OCI-LY1 (cell line): ENCODE results near the gene YRDC.

Experiments
- H2AFZ ChIP-seq: fragments of 200-600 bp; sonication (generic), shearing (Covaris generic); 2 replicates; pipeline ENCODE4 v1.6.0; 2014; ENCODE audit warnings: antibody characterized with exemption, mild to moderate bottlenecking, low read length
- H3F3A ChIP-seq: fragments of 200-600 bp; sonication (generic), shearing (Covaris generic); 2 replicates; pipeline ENCODE4 v1.6.0; 2014; ENCODE audit warnings: mild to moderate bottlenecking, antibody characterized with exemption, low read length, moderate library complexity; ENCODE audit not compliant: insufficient read depth
- H3K27ac ChIP-seq: fragments of 200-600 bp; sonication (generic); 2 replicates; pipeline ENCODE4 v1.5.1; 2014; ENCODE audit warnings: low read length, mixed run types, mild to moderate bottlenecking, low read depth; ENCODE audit not compliant: poor library complexity, severe bottlenecking
- H3K27me3 ChIP-seq: fragments of 200-600 bp; sonication (generic); 2 replicates; pipeline ENCODE4 v1.6.0; 2014; ENCODE audit warnings: antibody characterized with exemption, mild to moderate bottlenecking, low read length, moderate library complexity; ENCODE audit not compliant: insufficient read depth
- H3K36me3 ChIP-seq: fragments of 200-600 bp; sonication (generic); 2 replicates; pipeline ENCODE4 v1.6.1; 2014; ENCODE audit warnings: mild to moderate bottlenecking, antibody characterized with exemption, low read length, moderate library complexity, mixed read lengths; ENCODE audit not compliant: insufficient read depth
- H3K4me1 ChIP-seq: fragments of 200-600 bp; sonication (generic); 2 replicates; pipeline ENCODE4 v1.5.1; 2014; ENCODE audit warnings: mild to moderate bottlenecking, low read length, moderate library complexity; ENCODE audit not compliant: insufficient read depth, severe bottlenecking
- H3K4me2 ChIP-seq: fragments of 200-600 bp; sonication (generic), shearing (Covaris generic); 2 replicates; pipeline ENCODE4 v1.6.1; 2014; ENCODE audit warnings: low read length
- H3K4me3 ChIP-seq: fragments of 200-600 bp; sonication (generic); 2 replicates; pipeline ENCODE4 v1.5.1; 2014; ENCODE audit warnings: low read length, low read depth, mild to moderate bottlenecking, mixed read lengths; ENCODE audit not compliant: poor library complexity, severe bottlenecking
- H3K79me2 ChIP-seq: fragments of 200-600 bp; shearing (Covaris generic); 2 replicates; pipeline ENCODE4 v1.6.1; 2016; ENCODE audit warnings: mixed run types, low read length, mixed read lengths; ENCODE audit not compliant: insufficient read depth
- H3K9ac ChIP-seq: fragments of 200-600 bp; sonication (generic), shearing (Covaris generic); 2 replicates; pipeline ENCODE4 v1.6.1; 2014; ENCODE audit warnings: mild to moderate bottlenecking, low read length, mixed read lengths
- H3K9me2 ChIP-seq: fragments of 200-600 bp; sonication (generic), shearing (Covaris generic); 2 replicates; pipeline ENCODE4 v1.6.1; 2014; ENCODE audit warnings: low read depth, mild to moderate bottlenecking, low read length, mixed read lengths
- H3K9me3 ChIP-seq: fragments of 200-600 bp; shearing (Covaris generic); 2 replicates; pipeline ENCODE4 v1.6.1; 2014; ENCODE audit warnings: low read length, mixed read lengths
- H4K20me1 ChIP-seq: fragments of 200-600 bp; sonication (generic), shearing (Covaris generic); 2 replicates; pipeline ENCODE4 v1.6.0; 2016; ENCODE audit warnings: mild to moderate bottlenecking, low read length; ENCODE audit not compliant: insufficient read depth
- CTCF ChIP-seq: fragments of 200-600 bp; sonication (generic), shearing (Covaris generic); IDR thresholded peaks from 2 replicates; pipeline ENCODE4 v1.5.1; 2017; ENCODE audit warnings: mild to moderate bottlenecking, antibody characterized with exemption, low read length, moderate library complexity, mixed read lengths
- EZH2 ChIP-seq: fragments of 200-600 bp; sonication (generic), shearing (Covaris generic); IDR thresholded peaks from 2 replicates; pipeline ENCODE4 v1.8.0; 2017; ENCODE audit warnings: borderline replicate concordance, mixed run types, mild to moderate bottlenecking, antibody characterized with exemption, low read length, moderate library complexity, mixed read lengths

Gene YRDC

DNA sequence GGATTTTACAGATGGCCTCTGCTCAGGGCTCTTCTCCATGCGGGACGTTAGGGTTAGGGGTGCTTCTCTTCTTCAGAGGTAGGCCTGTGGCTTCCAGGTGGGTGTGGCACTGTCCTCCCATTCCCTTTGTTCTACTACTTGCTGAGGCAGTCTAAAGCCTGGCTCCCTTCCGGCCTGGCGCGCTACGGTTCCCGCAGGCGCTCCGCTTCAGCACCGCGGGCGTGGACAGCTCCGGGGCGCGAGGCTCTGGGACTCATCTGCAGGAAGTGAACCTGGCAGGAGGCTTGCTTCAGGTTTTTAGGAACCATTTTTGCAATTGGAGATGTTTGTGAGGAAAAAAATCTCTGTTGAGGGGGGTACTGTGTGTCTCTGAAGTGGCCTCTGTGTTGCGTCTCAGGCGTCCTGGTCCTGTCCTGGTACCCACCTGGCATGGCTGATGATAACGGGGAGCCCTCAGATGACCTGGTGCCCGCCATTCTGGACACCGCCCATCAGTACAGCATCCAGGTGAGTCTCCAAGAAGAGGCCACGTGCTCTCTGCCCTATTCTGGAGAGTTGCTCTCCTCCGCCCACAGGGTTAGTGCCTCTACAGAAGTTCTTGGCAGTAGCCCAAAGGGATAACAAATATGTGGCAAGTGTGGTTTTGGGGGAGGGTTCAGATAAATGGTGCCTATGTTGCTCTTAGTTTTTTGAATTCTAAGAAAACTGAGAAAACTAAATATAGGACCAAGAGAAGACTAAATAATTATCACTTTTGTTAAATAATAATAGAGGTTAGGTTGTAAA lies 12.5 kb downstream of the YRDC start:
- H3K9me2 ChIP-seq, result no peaks in the 10 kb centered on the region
- TF ChIP-seq CTCF, result no peak
- TF ChIP-seq EZH2, result no peak
- peaks cover 8% of the 10 kb centered on the region for H3K4me1 ChIP-seq
- no peaks in the 10 kb centered on the region for H3K9me3 ChIP-seq
- H3K79me2 ChIP-seq, result no peaks in the 10 kb centered on the region
- H3K4me3 ChIP-seq, result peak overlapping the region; percentile 55
- H3K27ac ChIP-seq, result no peak overlapping the region
- H3K9ac ChIP-seq, result no peak overlapping the region
- H3K4me2 ChIP-seq, result peak overlapping the region; percentile 63; the same call in 1 of the 2 replicates
- H4K20me1 ChIP-seq, result no peaks in the 10 kb centered on the region
- H2AFZ ChIP-seq, result no peak overlapping the region
- peaks cover 10% of the 10 kb centered on the region; the same call in 1 of the 2 replicates for H3K27me3 ChIP-seq
- peaks cover 15% of the 10 kb centered on the region for H3K36me3 ChIP-seq
- H3F3A ChIP-seq, result no peaks in the 10 kb centered on the region

DNA sequence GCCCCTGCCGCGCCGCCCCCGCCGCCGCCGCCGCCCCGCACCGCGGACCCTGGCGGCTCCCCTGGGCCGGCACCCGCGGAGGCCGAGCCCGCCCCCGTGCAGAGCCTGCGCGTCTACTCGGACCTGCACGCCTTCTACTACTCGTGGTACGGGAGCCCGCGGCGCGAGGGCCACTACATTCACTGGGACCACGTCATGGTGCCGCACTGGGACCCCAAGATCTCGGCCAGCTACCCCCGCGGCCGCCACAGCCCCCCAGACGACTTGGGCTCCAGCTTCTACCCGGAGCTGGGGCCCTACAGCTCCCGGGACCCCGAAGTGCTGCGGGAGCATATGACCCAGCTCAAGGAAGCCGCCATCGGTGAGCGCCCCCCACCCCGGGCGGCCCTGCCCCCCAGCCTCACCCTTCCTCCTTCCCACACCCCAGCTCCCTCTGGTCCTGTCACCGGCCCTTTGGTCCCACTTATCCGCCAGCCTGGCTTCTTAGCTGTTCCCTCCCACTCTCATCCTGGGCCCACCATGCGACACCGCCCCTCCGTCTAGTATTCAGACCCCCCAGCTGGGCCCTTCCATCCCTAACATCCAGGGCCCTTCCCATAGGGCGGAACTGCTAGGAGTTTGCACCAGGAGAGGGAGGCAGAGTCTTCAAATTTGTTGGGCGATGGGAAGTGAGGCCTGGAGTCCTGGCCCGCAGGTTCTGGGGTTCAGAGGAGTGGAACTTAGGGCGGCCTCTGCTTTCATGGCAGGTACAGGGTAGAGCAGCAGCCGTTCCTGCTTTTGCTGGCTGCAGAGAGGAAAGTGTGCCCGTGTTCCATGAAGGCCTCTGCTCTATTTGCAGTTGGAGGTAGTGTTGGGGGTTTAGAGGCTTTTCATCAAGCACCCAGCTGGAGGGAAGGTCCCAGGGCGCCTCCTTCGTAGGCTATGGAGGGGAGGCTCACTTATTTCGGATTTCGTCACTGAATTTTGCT lies 13.4 kb downstream of the YRDC start:
- H3K9ac ChIP-seq, result peak overlapping the region; percentile 38; the same call in 1 of the 2 replicates

More for the DNA sequence above, 13.4 kb downstream of the YRDC start:
- Histone ChIP-seq H2AFZ (no peak overlapping the region), H4K20me1 (no peaks in the 10 kb centered on the region), H3K4me3 (peak overlapping the region; percentile 55), H3K36me3 (peaks cover 6% of the 10 kb centered on the region), H3K27ac (no peak overlapping the region), H3K9me2 (no peaks in the 10 kb centered on the region), H3K79me2 (no peaks in the 10 kb centered on the region), H3K27me3 (peaks cover 10% of the 10 kb centered on the region; the same call in 1 of the 2 replicates), H3F3A (no peaks in the 10 kb centered on the region), H3K9me3 (no peaks in the 10 kb centered on the region), H3K4me1 (peaks cover 8% of the 10 kb centered on the region), H3K4me2 (peak overlapping the region; percentile 63)
- TF ChIP-seq EZH2 (no peak), CTCF (no peak)
